Fibroblast of lung (primary cell): ENCODE data around the gene MIXL1. TPM values are rescaled to one million over a fixed set of nuclear protein-coding genes. Genes with fewer than 3 reads are reported as not detected.

ENCODE experiments used
- DNase-seq, 2 donors: peaks; one replicate each; pipeline versions ENCODE4 v3.0.0 to v3.0.0-alpha.2; 2010; ENCODE audit warnings: low read depth in 2 of 2
- H2AFZ ChIP-seq: 2 replicates; pipeline ENCODE4 v1.5.1; 2012; ENCODE audit warnings: low read length, control low read depth, inconsistent platforms
- H3K27ac ChIP-seq: 2 replicates; pipeline ENCODE4 v1.5.1; 2011; ENCODE audit warnings: low read length, control low read depth; ENCODE audit not compliant: insufficient read depth
- H3K27me3 ChIP-seq: 2 replicates; pipeline ENCODE4 v1.5.1; 2011; ENCODE audit warnings: mild to moderate bottlenecking, low read length; ENCODE audit not compliant: control insufficient read depth, insufficient read depth
- H3K36me3 ChIP-seq: 2 replicates; pipeline ENCODE4 v1.5.1; 2011; ENCODE audit warnings: low read length; ENCODE audit not compliant: control insufficient read depth, insufficient read depth
- H3K4me1 ChIP-seq: 2 replicates; pipeline ENCODE4 v1.5.1; 2011; ENCODE audit warnings: low read length; ENCODE audit not compliant: control insufficient read depth, insufficient read depth; ENCODE audit errors: extremely low read depth
- H3K4me2 ChIP-seq: 2 replicates; pipeline ENCODE4 v1.5.1; 2011; ENCODE audit warnings: low read length, control low read depth; ENCODE audit not compliant: insufficient read depth; ENCODE audit errors: extremely low read depth
- H3K4me3 ChIP-seq, 4 experiments: fragments of 200-600 bp in 1 of 4; sonication (generic) in 1 of 4; replicated peaks in 1 of 4; 2 replicates each; pipeline ENCODE4 v1.5.1; 2011 to 2016; ENCODE audit warnings: low read length in 4 of 4, low read depth in 3 of 4, mild to moderate bottlenecking in 3 of 4, control low read depth in 2 of 4, inconsistent platforms in 1 of 4, mixed read lengths in 1 of 4; ENCODE audit not compliant: insufficient read depth in 1 of 4; ENCODE audit errors: control extremely low read depth in 1 of 4
- H3K79me2 ChIP-seq: 2 replicates; pipeline ENCODE4 v1.5.1; 2012; ENCODE audit warnings: mild to moderate bottlenecking, low read length, inconsistent platforms; ENCODE audit not compliant: control insufficient read depth, insufficient read depth
- H3K9ac ChIP-seq: 2 replicates; pipeline ENCODE4 v1.5.1; 2011; ENCODE audit warnings: mild to moderate bottlenecking, low read length, control low read depth; ENCODE audit not compliant: insufficient read depth
- H3K9me3 ChIP-seq: 2 replicates; pipeline ENCODE4 v1.5.1; 2012; ENCODE audit warnings: low read depth, low read length; ENCODE audit not compliant: control insufficient read depth, insufficient read depth
- H4K20me1 ChIP-seq: 2 replicates; pipeline ENCODE4 v1.5.1; 2011; ENCODE audit warnings: low read length; ENCODE audit not compliant: control insufficient read depth, insufficient read depth; ENCODE audit errors: extremely low read depth
- CTCF ChIP-seq, 2 donors: IDR thresholded peaks in 1 of 2; conservative IDR thresholded peaks in 1 of 2; 1 replicate in 1 of 2; 2 replicates in 1 of 2; pipeline ENCODE4 v1.5.1; 2011 to 2012; ENCODE audit warnings: low read length in 2 of 2, control low read depth in 1 of 2, inconsistent platforms in 1 of 2, low read depth in 1 of 2, mild to moderate bottlenecking in 1 of 2
- EZH2 ChIP-seq: IDR thresholded peaks from 2 replicates; pipeline ENCODE4 v1.5.1; 2012; ENCODE audit warnings: low read length, control low read depth, mild to moderate bottlenecking; ENCODE audit errors: missing control alignments
- polyA minus RNA-seq: library from RNA; depleted of rRNA, polyadenylated mRNA; stranded (reverse); fragments of >200 nt; gene quantifications from 2 replicates; pipeline ENCODE4 v1.2.3, GENCODE V29; 2011; ENCODE audit warnings: low replicate concordance
- polyA plus RNA-seq, 2 donors: library from polyadenylated mRNA; depleted of rRNA in 1 of 2; stranded (reverse) in 1 of 2; unstranded in 1 of 2; fragments of >200 nt; gene quantifications; 2 replicates each; pipeline ENCODE4 v1.2.1, GENCODE V29; 2011 to 2012; ENCODE audit warnings: missing spikeins in 1 of 2
- total RNA-seq: library from RNA; depleted of rRNA; stranded (reverse); fragments of >200 nt; gene quantifications from 2 replicates; pipeline ENCODE4 v1.2.1, GENCODE V29; 2014

MIXL1 gene
- total RNA-seq, result not detected in 2 replicates
- polyA plus RNA-seq, result 0.07 and 0.08 TPM in 2 replicates
- polyA plus RNA-seq (2012), result 0.09 TPM in 1 of 2 replicates, not detected in the other
- polyA minus RNA-seq, result not detected in 2 replicates

GRCh38 chr1:226223157-226223785 lies at the start of gene MIXL1:
Gene MIXL1 (plus strand): TSS chr1:226223664. CDS start chr1:226223682, 18 bp downstream.
- Histone ChIP-seq H3K27ac (no peak within 1 kb of the TSS), H3K36me3 (no peaks in the 10 kb centered on the region), H3K27me3 (peaks cover 8% of the 10 kb centered on the region), H3K9ac (no peak within 1 kb of the TSS), H4K20me1 (no peaks in the 10 kb centered on the region), H3K4me2 (peak within 1 kb of the TSS; percentile 95), H3K4me3 (peak within 1 kb of the TSS; percentile 38 to 53 (median 43)), H3K9me3 (no peaks in the 10 kb centered on the region), H2AFZ (peak within 1 kb of the TSS; percentile 67), H3K79me2 (no peaks in the 10 kb centered on the region), H3K4me1 (no peaks in the 10 kb centered on the region)
- DNase-seq, result peak in 1 of 2 donors; percentile 13
- TF ChIP-seq CTCF (conservative IDR thresholded peaks at IDR 0.05 in 1 of 2, IDR thresholded peaks at IDR 0.05 in 1 of 2; ENCODE audit: low read depth in 1 of 2, low read length in 2 of 2) (no peak), EZH2 (no peak)

- DNase-seq, result no peak
- H3K4me3 ChIP-seq, result no peak overlapping the region
- H4K20me1 ChIP-seq, result peaks cover 10% of the 10 kb centered on the region
- no peaks in the 10 kb centered on the region for H3K4me1 ChIP-seq
- no peak overlapping the region for H2AFZ ChIP-seq
- no peak overlapping the region for H3K27ac ChIP-seq
- no peaks in the 10 kb centered on the region for H3K27me3 ChIP-seq
- peaks cover 90% of the 10 kb centered on the region for H3K79me2 ChIP-seq
- no peak overlapping the region for H3K4me2 ChIP-seq
- peaks cover 3% of the 10 kb centered on the region for H3K36me3 ChIP-seq
- H3K9me3 ChIP-seq, result no peaks in the 10 kb centered on the region
- no peak overlapping the region for H3K9ac ChIP-seq
- TF ChIP-seq EZH2, result no peak
- TF ChIP-seq CTCF (conservative IDR thresholded peaks at IDR 0.05 in 1 of 2, IDR thresholded peaks at IDR 0.05 in 1 of 2; ENCODE audit: low read depth in 1 of 2, low read length in 2 of 2), result no peak
Observed at GRCh38 chr1:226176870-226177269, 46.6 kb upstream of the MIXL1 start.

GRCh38 chr1:226181996-226182714 lies 41.3 kb upstream of the MIXL1 start:
- Histone ChIP-seq H3K27me3 (no peaks in the 10 kb centered on the region), H3K79me2 (peaks cover 93% of the 10 kb centered on the region), H3K9ac (no peak overlapping the region), H3K4me2 (no peak overlapping the region), H3K9me3 (no peaks in the 10 kb centered on the region), H3K36me3 (peaks cover 2% of the 10 kb centered on the region), H4K20me1 (peaks cover 16% of the 10 kb centered on the region), H3K4me3 (no peak overlapping the region), H2AFZ (no peak overlapping the region), H3K27ac (no peak overlapping the region), H3K4me1 (peaks cover 7% of the 10 kb centered on the region)
- TF ChIP-seq EZH2, result no peak
- peak; percentile 31 for TF ChIP-seq CTCF (conservative IDR thresholded peaks at IDR 0.05 in 1 of 2, IDR thresholded peaks at IDR 0.05 in 1 of 2; ENCODE audit: low read depth in 1 of 2, low read length in 2 of 2)
- DNase-seq, result peak; percentile 57 to 62
